PC-9 (cell line): ENCODE data around the gene SCYGR3. TPM values are rescaled to one million over a fixed set of nuclear protein-coding genes. Genes with fewer than 3 reads are reported as not detected.

Source experiments
- BruUV-seq: library from RNA; stranded (reverse); fragments of 400-500 nt; replicated peaks from 2 replicates; lab custom pipeline; 2021; lab: Mats Ljungman, UMichigan
- CTCF ChIA-PET: fragments of 300-600 bp; sonication (Branson Sonifier 250); formaldehyde crosslinking; loops from one replicate; lab custom pipeline; 2022; ENCODE audit warnings: antibody characterized with exemption; lab: Charles Lee
- POLR2A ChIA-PET: fragments of 300-600 bp; sonication (Branson Sonifier 250); formaldehyde crosslinking; loops from one replicate; lab custom pipeline; 2022; ENCODE audit warnings: antibody characterized with exemption; ENCODE audit not compliant: unreplicated experiment; lab: Charles Lee
- DNase-seq, 2 experiments: peaks; one replicate each; pipeline versions ENCODE4 v3.0.0 to v3.0.0-alpha.2; 2015 to 2022; ENCODE audit warnings: mixed read lengths in 1 of 2
- H2AFZ ChIP-seq: fragments of 200-600 bp; sonication (generic); 2 replicates; pipeline ENCODE4 v1.8.1; 2017; ENCODE audit warnings: antibody characterized with exemption
- H3F3A ChIP-seq: fragments of 200-600 bp; sonication (generic); 2 replicates; pipeline ENCODE4 v1.8.1; 2017; ENCODE audit warnings: antibody characterized with exemption, mild to moderate bottlenecking, low read depth; ENCODE audit not compliant: insufficient read depth
- H3K27ac ChIP-seq: fragments of 200-600 bp; sonication (generic); 2 replicates; pipeline ENCODE4 v1.6.1; 2016; ENCODE audit warnings: mixed run types
- H3K27me3 ChIP-seq: fragments of 200-600 bp; sonication (generic); 2 replicates; pipeline ENCODE4 v1.6.1; 2016; ENCODE audit warnings: low read depth, mixed run types; ENCODE audit not compliant: insufficient read depth
- H3K36me3 ChIP-seq: fragments of 200-600 bp; sonication (generic); 2 replicates; pipeline ENCODE4 v1.6.1; 2016; ENCODE audit warnings: low read depth, mixed run types
- H3K4me1 ChIP-seq: fragments of 200-600 bp; sonication (generic); replicated peaks from 2 replicates; pipeline ENCODE4 v1.6.1; 2016; ENCODE audit warnings: mixed run types; ENCODE audit not compliant: insufficient read depth
- H3K4me2 ChIP-seq: fragments of 200-600 bp; sonication (generic); 2 replicates; pipeline ENCODE4 v1.6.1; 2017; ENCODE audit warnings: mixed run types
- H3K4me3 ChIP-seq: fragments of 200-600 bp; sonication (generic); 2 replicates; pipeline ENCODE4 v1.6.1; 2016; ENCODE audit warnings: mixed run types
- H3K79me2 ChIP-seq: fragments of 200-600 bp; sonication (generic); 2 replicates; pipeline ENCODE4 v1.6.1; 2017; ENCODE audit warnings: low read depth, mixed run types
- H3K9me2 ChIP-seq: fragments of 200-600 bp; sonication (generic); 2 replicates; pipeline ENCODE4 v1.8.1; 2017; ENCODE audit warnings: mild to moderate bottlenecking; ENCODE audit not compliant: insufficient read depth
- H3K9me3 ChIP-seq: fragments of 200-600 bp; sonication (generic); 2 replicates; pipeline ENCODE4 v1.8.1; 2016; ENCODE audit warnings: low read depth; ENCODE audit not compliant: insufficient read depth
- H4K20me1 ChIP-seq: fragments of 200-600 bp; sonication (generic); 2 replicates; pipeline ENCODE4 v1.8.1; 2017; ENCODE audit not compliant: insufficient read depth
- EZH2 ChIP-seq: fragments of 200-600 bp; sonication (generic); IDR thresholded peaks from 2 replicates; pipeline ENCODE4 v1.8.0; 2017; ENCODE audit warnings: antibody characterized with exemption, low read depth
- intact Hi-C: fragments of 100-400 bp; cut with micrococcal nuclease; formaldehyde crosslinking; loops from one replicate; pipeline ENCODE4 v1.10.0; 2022; ENCODE audit not compliant: unreplicated experiment
- total RNA-seq: library from RNA; stranded (reverse); gene quantifications from 2 replicates; pipeline ENCODE4 v1.2.3, GENCODE V29; 2021
- TF ChIP-seq, protein P1 (sequence below): fragments of 200-600 bp; sonication (generic); conservative IDR thresholded peaks from 2 replicates; pipeline ENCODE4 v1.6.1; 2017; ENCODE audit warnings: mixed run types, antibody characterized with exemption, mild to moderate bottlenecking, moderate library complexity

The SCYGR3 gene
- total RNA-seq, 1 experiment from 2014 or later = not detected

DNA sequence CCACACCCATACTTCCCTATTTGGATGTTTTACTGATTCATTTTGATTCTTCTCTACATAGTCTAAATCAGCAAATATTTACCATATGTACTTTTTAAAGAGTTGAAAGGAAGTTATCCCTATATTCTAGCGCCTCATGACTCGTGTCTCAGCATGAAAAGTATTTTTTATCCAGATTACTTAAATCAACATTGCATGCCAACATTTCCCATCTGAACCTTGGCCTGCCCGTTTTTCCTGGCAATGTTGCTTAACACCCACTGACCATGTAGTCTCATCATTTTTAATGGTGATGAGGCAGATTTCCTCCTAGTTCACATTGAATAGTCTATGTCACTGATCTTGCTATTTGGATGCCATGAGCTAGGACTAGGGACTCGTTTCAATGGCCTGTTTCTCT lies 38.8 kb upstream of the SCYGR3 start:
- Histone ChIP-seq H3K4me3 (no peak overlapping the region), H3K36me3 (no peaks in the 10 kb centered on the region), H3K9me2 (no peaks in the 10 kb centered on the region), H3F3A (peaks cover 3% of the 10 kb centered on the region), H4K20me1 (no peaks in the 10 kb centered on the region), H3K9me3 (no peaks in the 10 kb centered on the region; the same call in 1 of the 2 replicates), H2AFZ (no peak overlapping the region), H3K4me1 (peaks cover 15% of the 10 kb centered on the region), H3K27me3 (no peaks in the 10 kb centered on the region), H3K4me2 (no peak overlapping the region), H3K27ac (0 out of 2 replicates have a peak overlapping the region, but pooled peaks have one; percentile 7), H3K79me2 (no peaks in the 10 kb centered on the region)
- intact Hi-C loops = loop anchor here (10.0 kb wide), 1 partner anchor 529 kb away; no protein-coding TSS in a partner anchor
- no TSS peak for BruUV-seq
- DNase-seq = peak in 1 of 2 experiments; percentile 39
- ChIA-PET CTCF (no interaction called here), POLR2A (no interaction called here)
- TF ChIP-seq, protein P1, sequence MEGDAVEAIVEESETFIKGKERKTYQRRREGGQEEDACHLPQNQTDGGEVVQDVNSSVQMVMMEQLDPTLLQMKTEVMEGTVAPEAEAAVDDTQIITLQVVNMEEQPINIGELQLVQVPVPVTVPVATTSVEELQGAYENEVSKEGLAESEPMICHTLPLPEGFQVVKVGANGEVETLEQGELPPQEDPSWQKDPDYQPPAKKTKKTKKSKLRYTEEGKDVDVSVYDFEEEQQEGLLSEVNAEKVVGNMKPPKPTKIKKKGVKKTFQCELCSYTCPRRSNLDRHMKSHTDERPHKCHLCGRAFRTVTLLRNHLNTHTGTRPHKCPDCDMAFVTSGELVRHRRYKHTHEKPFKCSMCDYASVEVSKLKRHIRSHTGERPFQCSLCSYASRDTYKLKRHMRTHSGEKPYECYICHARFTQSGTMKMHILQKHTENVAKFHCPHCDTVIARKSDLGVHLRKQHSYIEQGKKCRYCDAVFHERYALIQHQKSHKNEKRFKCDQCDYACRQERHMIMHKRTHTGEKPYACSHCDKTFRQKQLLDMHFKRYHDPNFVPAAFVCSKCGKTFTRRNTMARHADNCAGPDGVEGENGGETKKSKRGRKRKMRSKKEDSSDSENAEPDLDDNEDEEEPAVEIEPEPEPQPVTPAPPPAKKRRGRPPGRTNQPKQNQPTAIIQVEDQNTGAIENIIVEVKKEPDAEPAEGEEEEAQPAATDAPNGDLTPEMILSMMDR = no peak
- TF ChIP-seq EZH2 = no peak

- Histone ChIP-seq H3K9me3 (no peaks in the 10 kb centered on the region), H3K79me2 (no peaks in the 10 kb centered on the region), H3K27ac (no peak overlapping the region), H3K27me3 (no peaks in the 10 kb centered on the region), H3K4me3 (no peak overlapping the region), H2AFZ (no peak overlapping the region), H4K20me1 (no peaks in the 10 kb centered on the region), H3K9me2 (no peaks in the 10 kb centered on the region), H3K36me3 (no peaks in the 10 kb centered on the region), H3K4me2 (no peak overlapping the region), H3K4me1 (no peaks in the 10 kb centered on the region), H3F3A (no peaks in the 10 kb centered on the region)
- intact Hi-C loops = no loop called here
- TF ChIP-seq, protein P1 = no peak
- TF ChIP-seq EZH2 = no peak
- CTCF ChIA-PET = no interaction called here
- no TSS peak for BruUV-seq
- no peak for DNase-seq
- POLR2A ChIA-PET = interaction anchor here (0.6 kb wide), 2 partner anchors 40 to 122 kb away, joined by 6 to 7 read pairs; no protein-coding TSS in a partner anchor
Observed at GRCh38 chr2:227643990-227644551, 29.4 kb upstream of the SCYGR3 start.

DNA sequence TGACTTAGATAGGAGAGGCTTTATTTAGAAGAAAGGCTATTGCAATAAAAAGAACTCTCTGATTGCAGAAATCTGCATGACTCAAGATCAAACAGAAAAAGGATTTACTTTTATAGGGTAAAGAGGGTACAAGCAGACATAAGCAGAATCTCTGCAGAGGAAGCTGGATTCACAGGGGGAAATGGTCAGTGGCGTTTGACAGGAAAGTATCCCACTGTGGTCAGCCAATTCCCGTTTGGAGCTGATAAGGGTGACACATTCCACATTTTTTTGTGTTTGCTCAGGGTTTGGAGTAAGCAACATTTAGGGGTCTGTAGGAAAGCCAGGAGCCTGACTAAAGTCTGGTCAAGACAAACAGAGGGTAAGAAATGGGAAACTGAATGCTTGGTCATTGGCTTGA lies 28.0 kb upstream of the SCYGR3 start:
- Histone ChIP-seq H3K4me2 (no peak overlapping the region), H3F3A (no peaks in the 10 kb centered on the region), H3K4me1 (no peaks in the 10 kb centered on the region), H4K20me1 (no peaks in the 10 kb centered on the region), H3K27me3 (no peaks in the 10 kb centered on the region), H3K27ac (no peak overlapping the region), H3K9me3 (no peaks in the 10 kb centered on the region), H3K4me3 (no peak overlapping the region), H3K79me2 (no peaks in the 10 kb centered on the region), H3K36me3 (no peaks in the 10 kb centered on the region), H2AFZ (no peak overlapping the region), H3K9me2 (no peaks in the 10 kb centered on the region)
- no peak for DNase-seq
- ChIA-PET POLR2A (no interaction called here), CTCF (no interaction called here)
- intact Hi-C loops = no loop called here
- no TSS peak for BruUV-seq
- TF ChIP-seq, protein P1 = no peak
